ENCODE measurements around the gene DNAI2.

DNAI2 gene

GRCh38 chr17:74345433-74346241 lies 71.6 kb downstream of the DNAI2 start:
- no peak for DNase-seq

- no peak for DNase-seq
Measured at GRCh38 chr17:74347646-74348045, 73.6 kb downstream of the DNAI2 start.

GRCh38 chr17:74349120-74349519 lies 75.1 kb downstream of the DNAI2 start:
- DNase-seq: no peak

GRCh38 chr17:74350486-74350885 lies 76.5 kb downstream of the DNAI2 start:
- DNase-seq: no peak

GRCh38 chr17:74351552-74352210 lies 77.6 kb downstream of the DNAI2 start:
- DNase-seq: no peak

GRCh38 chr17:74353446-74354060 lies 79.5 kb downstream of the DNAI2 start:
- DNase-seq: no peak

- peak in 1 of 2 donors; percentile 19 for DNase-seq
Measured at GRCh38 chr17:74354123-74354522, 80.1 kb downstream of the DNAI2 start.

GRCh38 chr17:74354561-74354960 lies 80.5 kb downstream of the DNAI2 start:
- DNase-seq: no peak

- no peak for DNase-seq
Measured at GRCh38 chr17:74355065-74355464, 81.0 kb downstream of the DNAI2 start.

- DNase-seq: no peak
Measured at GRCh38 chr17:74356646-74357465, 82.8 kb downstream of the DNAI2 start.

GRCh38 chr17:74357466-74357809 lies 83.4 kb downstream of the DNAI2 start:
- DNase-seq: no peak

GRCh38 chr17:74358697-74359096 lies 84.7 kb downstream of the DNAI2 start:
- DNase-seq: no peak

- no peak for DNase-seq
Measured at GRCh38 chr17:74359916-74360315, 85.9 kb downstream of the DNAI2 start.

- DNase-seq: no peak
Measured at GRCh38 chr17:74360899-74361229, 86.8 kb downstream of the DNAI2 start.

GRCh38 chr17:74361230-74362068 lies 87.4 kb downstream of the DNAI2 start, which contains the start of gene BTBD17:
BTBD17 (minus strand) TSS chr17:74361868; CDS start chr17:74361819, 49 bp downstream.
- DNase-seq: peak in 1 of 2 donors; percentile 32

GRCh38 chr17:74362069-74362405 lies 88.0 kb downstream of the DNAI2 start:
- DNase-seq: no peak

- no peak for DNase-seq
Measured at GRCh38 chr17:74362810-74363498, 88.9 kb downstream of the DNAI2 start.
